HL-60/S4 (cell line): ENCODE results near the gene AATK.

Experiments used
- in situ Hi-C: fragments of 300-500 bp; cut with MboI; formaldehyde crosslinking; loops from 2 replicates; pipeline ENCODE4 v1.14.3; 2022; ENCODE audit warnings: low sequenced_read_pairs

The AATK gene

GRCh38 chr17:81195941-81196495 is 30.0 kb upstream of the AATK start:
- in situ Hi-C loops: no loop called here

DNA sequence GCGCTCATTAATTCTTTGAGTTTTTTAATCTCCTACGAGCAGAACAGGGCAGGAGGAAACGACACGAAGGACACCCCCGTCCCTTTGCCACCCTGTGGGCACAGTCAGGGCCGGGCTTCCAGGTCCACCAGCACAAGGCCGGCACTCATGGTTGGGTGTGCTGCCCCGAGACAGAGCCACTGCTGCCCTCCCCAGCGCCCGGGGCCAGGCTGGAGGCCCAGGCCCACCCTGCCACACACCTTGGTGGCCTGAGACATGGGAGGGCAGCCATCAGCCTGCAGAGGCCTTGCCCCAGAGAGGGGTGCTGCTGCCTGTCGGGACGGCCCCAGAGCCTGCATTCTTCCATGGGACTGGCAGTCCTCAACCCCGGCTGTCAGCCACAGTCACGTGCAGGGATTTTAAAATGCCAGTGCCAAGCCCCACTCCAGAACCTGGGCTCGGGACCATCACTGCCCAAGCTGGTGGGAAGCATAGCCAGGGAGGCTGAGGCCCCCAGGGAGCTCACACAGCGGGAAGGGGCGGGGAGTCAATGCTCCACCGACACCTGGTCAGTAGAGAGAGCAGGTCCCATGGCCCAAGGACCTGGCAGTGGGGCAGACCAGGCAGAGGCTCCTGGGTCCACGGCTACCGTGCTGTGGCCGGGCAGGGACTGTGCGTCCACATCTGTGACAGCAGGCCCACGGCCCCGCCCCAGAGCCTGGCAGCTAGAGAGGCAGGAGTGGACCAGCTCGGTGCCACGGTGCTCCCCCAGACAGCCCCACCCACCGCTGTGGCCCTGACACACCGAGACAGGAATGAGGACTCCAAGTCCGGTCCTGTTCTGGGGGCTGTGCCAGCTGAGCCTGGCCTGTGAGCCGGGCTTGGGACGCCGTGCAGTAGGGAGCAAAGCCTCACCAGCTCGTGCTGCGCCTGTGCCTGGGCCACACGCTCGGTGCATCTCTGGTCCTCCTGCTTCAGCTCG is 29.2 kb upstream of the AATK start:
- in situ Hi-C loops: no loop called here

- in situ Hi-C loops: no loop called here
Observed at GRCh38 chr17:81194225-81194760, 28.3 kb upstream of the AATK start.

- in situ Hi-C loops: no loop called here
Observed at GRCh38 chr17:81193470-81194224, 27.6 kb upstream of the AATK start.

GRCh38 chr17:81193051-81193410 is 27.0 kb upstream of the AATK start:
- in situ Hi-C loops: no loop called here

- in situ Hi-C loops: no loop called here
Observed at GRCh38 chr17:81192386-81193050, 26.5 kb upstream of the AATK start.

GRCh38 chr17:81191646-81192045 is 25.6 kb upstream of the AATK start:
- in situ Hi-C loops: no loop called here

DNA sequence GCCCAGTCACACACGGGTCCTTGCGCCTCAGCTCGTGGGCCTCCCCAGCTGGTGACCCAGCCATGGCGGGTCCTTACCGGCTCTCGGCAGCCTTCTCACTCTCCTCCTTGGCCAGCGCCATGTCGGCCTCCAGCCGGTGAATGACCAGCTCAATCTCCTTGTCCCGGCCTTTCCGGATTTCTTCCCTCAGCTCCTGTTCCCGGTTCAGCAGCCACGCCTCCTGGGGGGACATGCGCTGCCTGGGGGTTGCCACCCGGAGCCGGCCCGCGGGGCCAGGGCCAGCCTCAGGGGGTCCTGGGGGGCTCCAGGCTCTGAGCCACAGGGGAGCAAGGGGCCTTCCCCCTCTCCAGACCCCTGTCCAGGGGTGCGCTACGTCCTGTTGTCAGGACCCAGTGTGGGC is 25.1 kb upstream of the AATK start:
- in situ Hi-C loops: no loop called here

DNA sequence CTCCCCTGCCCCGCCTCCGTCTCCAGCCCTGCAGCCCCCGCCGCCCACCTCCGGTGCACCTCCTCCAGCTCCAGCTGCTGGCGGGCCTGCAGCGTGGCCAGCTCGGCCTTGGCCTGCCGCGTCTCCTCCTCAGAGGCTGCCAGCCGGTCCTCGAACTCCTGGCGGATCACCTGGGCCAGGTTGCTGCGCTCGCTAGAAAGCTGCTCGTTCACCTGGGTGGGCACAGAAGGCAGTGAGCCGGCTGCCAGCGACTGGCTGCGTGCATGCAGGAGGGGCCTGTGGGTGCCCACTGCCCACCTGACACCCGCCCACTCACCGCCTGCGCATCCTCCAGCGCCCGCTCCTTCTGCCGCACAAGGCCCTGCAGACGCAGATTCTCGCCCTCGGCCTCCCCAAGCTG is 24.6 kb upstream of the AATK start:
- in situ Hi-C loops: no loop called here

- in situ Hi-C loops: no loop called here
Observed at GRCh38 chr17:81189670-81190530, 23.9 kb upstream of the AATK start.

DNA sequence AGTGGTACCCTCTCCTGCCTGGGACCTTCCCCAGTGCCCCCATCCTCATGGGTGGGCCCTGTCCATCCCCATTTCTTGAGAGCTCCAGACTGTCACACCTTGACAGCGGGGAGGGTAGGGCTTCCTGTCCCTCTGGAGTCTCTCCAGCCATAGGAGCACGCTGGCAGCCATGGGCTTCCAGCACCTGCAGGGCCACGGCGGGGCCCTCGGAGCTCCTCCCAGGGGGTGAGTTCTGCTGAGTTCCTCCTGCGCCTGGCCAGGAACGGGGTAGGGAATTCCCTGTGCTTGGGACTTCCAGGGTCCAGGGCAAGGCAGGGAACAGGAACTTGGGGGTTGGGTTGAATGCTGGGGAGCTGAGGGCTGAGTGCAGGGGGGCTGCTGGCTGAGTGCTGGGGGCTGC is 23.0 kb upstream of the AATK start:
- in situ Hi-C loops: no loop called here

GRCh38 chr17:81188491-81188840 is 22.4 kb upstream of the AATK start:
- in situ Hi-C loops: no loop called here

DNA sequence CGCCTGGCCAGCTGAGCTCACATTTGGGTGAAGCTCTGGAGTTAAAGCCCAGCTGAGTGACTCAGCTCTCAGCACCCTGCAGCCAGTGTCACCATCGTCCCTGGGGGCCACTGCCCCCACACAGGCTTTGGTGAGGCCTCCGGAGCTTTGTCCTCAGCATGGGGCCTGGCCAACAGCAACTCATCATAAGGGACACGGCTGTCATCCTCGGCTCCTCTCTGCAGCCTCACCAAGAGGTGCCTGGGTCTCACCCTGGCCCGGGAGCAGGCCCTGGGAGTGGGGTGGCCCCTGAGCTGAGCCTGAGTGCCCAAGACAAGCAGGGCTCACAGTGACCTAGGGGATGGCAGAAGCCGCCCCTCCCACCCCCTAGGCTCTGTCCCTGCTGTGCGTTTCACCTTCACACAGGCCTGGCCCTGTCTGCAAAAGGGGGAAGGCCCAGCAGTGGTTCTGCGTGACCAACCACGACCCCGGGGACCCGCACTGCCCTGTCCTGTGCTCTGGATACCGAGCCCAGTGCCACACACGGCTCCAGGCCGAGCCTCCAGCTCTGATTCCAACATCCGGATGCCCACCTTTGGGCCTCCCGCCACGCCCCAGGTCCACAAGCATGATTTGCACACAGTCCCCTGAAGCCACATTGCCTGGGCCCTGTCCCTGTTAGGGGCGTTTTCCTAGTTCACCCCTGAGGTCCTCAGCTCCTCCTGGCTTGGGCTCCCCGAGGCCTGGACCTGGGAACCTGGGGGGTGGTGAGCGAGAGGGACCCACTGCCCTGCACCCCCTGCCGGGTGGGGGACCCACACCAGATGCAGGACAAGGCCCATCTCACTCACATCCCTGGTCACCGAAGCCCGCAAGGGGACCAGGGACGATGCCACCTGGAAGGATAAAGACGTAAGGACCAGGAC is 21.8 kb upstream of the AATK start:
- in situ Hi-C loops: no loop called here

DNA sequence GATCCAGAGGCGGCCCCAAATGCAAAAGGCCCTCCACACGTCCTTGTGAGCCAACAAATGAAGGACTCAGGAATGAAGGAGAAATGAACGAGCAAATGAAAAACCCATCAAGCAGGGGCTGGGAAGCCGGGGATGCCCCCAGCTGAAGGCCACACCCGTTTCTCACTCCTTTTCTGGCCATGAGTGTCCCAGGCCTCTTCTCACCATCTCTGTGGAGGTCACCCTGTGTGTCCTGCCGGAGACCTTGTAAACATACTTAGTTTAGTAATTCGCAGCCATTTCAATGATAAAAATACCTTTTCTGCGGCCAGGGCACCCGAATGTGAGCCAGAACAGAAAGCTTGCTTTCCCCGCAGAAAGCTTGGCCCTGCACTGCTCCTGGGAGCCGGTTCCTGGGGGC is 21.1 kb upstream of the AATK start:
- in situ Hi-C loops: no loop called here

- in situ Hi-C loops: no loop called here
Observed at GRCh38 chr17:81186203-81186602, 20.2 kb upstream of the AATK start.

GRCh38 chr17:81184555-81184954 is 18.5 kb upstream of the AATK start:
- in situ Hi-C loops: no loop called here

DNA sequence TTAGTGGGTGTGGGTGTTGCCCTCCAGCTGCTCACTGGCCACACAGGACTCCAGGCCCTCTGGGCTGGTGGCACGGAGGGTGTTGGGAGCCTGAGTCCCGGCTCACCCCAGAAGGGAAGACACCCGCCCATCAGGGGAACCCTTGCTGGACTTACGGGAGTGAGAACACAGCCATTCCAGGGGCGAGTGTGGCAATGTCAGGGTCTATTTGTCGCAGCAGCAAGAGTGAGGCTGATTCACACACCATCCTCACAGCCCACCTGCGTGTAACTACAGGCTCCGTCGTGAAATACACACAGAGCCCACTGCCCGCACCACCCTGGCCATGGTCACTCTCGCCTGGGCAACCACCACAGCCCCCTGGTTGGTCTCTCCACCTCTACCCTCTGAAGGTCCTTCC is 17.8 kb upstream of the AATK start:
- in situ Hi-C loops: no loop called here

- in situ Hi-C loops: no loop called here
Observed at GRCh38 chr17:81183316-81183715, 17.3 kb upstream of the AATK start.

DNA sequence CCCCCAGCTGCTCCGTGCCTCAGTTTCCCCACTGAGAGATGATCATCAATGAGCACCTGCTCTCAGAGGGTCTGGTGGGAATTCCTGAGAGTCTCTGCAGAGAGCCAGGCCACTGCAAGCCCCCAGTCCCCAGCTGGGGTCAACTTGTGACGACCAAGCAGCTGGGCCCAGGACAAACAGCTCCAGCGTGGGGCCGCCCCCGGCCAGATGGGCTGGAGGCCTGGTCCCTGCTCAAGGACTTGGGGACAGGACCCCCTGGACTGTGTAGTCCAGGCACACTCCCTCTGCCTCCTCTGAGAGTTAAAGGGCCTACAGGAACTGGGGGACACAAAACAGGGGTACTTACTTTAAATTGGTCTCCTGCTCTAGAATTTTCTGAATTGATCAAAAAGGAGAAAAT is 16.6 kb upstream of the AATK start:
- in situ Hi-C loops: no loop called here
